ENCODE results near the gene TBC1D9B. TPM values are rescaled to one million over a fixed set of nuclear protein-coding genes. Genes with fewer than 3 reads are reported as not detected.

Gene TBC1D9B
- 52.3 to 68.8 TPM (median 65.7 TPM) in 5 replicates for total RNA-seq (2022; extraction: Qiagen RNA extraction; ENCODE audit: low read depth)

DNA sequence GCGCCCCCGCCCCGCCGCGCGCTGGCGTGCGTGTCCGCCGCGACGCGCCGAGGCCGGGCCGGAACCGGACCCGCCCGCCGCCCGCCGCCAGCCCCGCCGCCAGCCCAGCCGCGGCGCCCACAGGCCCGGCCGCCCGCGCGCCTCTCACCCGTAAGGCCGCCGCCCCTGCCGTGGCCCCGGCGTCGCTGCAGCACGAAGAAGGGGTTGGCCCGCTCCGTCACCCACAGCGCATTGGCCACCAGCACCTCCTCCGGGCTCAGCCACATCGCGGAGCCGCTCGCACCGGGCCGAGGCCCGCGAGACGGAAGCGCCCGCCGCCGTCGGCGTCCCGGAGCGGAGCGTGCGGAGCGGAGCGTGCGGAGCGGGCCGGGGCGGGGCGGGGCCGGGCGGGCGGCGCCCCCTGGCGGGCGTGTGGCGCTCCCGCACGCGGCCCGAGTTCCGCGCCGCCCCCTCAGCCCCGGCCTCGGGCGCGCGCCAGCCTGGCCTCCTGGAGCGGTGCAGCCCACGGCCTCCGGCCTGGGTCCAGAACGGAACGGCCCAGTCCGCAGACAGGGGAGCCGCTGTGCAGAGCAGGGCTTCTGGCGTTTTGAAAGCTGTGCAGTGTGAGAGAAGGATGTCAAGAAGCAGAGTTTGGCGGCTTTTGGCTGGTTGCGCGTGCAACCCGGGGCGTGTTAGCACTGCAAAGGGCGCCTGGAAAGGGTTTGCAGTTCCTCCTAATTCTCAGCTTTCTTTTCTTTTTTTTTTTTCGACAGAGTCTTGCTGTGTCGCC lies at the start of gene TBC1D9B:
Gene TBC1D9B, minus strand, starts transcription at position 342 of the 769 bp plus-strand sequence. Its CDS starts 76 bp downstream, at position 266.

DNA sequence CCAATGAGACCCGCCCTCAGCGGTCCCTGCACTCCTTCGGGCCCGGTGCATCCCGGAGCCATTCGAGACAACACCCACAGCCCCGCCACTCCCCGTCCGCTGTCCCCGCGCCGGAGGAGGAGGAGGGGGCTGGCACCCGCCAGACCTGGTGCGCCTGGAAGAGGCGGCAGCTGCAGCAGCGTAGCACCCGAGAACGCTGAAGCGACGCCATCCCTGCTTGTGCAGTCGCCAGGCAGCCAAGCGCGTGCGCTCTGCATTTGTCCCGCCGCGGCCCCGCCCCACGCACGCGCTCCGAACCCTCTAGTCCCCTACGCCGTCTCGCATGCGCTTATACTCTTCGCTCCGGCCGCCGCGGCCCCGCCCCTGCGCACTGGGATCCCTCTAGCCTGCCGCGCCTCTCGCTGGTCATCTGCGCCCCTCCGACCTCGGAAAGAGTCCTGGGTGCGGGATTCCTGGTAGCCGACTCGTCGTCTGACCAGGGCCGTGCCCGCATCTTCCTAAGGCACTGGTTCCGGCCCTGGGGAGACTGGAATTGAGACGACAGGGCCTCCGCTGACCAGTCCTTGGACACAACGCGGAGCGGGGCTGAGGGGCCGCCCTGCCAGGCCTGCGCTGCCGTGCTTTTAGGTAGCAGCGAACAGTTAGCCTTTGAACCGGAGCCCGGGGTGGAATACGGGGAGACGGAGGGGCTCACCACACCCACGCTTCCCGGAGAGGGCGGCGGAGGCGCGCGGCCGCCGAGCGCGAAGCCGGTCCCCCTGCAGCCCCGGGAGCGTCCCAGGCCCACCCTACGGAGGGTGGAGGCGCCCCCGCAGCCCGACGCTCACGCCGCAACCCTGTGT lies 48.9 kb downstream of the TBC1D9B start, which contains the start of gene MRNIP:
Gene MRNIP, minus strand, starts transcription at position 232 of the 842 bp plus-strand sequence. Its CDS starts 21 bp downstream, at position 211.

DNA sequence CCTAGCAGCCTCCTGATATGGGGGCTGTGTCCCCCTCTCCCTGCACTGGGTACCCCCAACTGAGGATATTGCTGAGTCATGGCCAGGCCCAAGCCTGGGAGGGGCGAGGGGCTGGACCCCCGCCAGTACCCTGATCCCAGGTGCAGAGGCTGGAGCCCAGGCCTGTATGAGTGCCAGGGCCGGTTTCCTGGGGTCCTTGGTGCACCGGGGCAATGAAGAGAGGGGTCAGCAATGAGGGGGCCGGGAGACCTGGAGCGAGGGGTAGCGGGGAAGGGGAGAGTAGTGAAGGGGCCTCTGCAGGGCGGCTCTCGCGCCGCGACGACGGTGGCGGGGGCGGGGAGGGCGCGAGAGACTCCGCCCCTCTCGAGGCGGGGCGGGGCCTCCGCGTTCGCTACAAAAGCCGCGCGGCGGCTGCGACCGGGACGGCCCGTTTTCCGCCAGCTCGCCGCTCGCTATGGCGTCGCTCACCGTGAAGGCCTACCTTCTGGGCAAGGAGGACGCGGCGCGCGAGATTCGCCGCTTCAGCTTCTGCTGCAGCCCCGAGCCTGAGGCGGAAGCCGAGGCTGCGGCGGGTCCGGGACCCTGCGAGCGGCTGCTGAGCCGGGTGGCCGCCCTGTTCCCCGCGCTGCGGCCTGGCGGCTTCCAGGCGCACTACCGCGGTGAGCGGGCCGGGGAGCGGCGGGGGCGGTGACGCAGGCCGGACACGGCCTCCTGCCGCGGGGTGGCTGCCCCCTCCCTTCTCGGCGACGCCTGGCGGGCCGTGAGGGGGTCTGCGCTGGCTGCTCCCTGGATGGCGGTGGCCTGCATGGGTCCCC lies 87.0 kb downstream of the TBC1D9B start, which contains the start of gene SQSTM1:
Gene SQSTM1, plus strand, starts transcription at position 423 of the 815 bp plus-strand sequence. Its CDS starts 32 bp downstream, at position 455.

Other genes starting within 250 kb of the TBC1D9B start
- not detected in 5 replicates for gene CBY3, start 226.9 kb downstream of the TBC1D9B start, total RNA-seq (2022; extraction: Qiagen RNA extraction; ENCODE audit: low read depth)
- gene CANX, start 208.9 kb downstream of the TBC1D9B start, total RNA-seq (2022; extraction: Qiagen RNA extraction; ENCODE audit: low read depth), result 323 to 373 TPM (median 352 TPM) in 5 replicates
- gene MAML1, start 175.1 kb downstream of the TBC1D9B start, total RNA-seq (2022; extraction: Qiagen RNA extraction; ENCODE audit: low read depth), result 15.6 to 20.4 TPM (median 18.1 TPM) in 5 replicates
- gene LTC4S, start 113.9 kb downstream of the TBC1D9B start, total RNA-seq (2022; extraction: Qiagen RNA extraction; ENCODE audit: low read depth), result 0.32 to 0.72 TPM (median 0.35 TPM) in 3 of 5 replicates, not detected in the others
- gene MGAT4B, start 101.0 kb downstream of the TBC1D9B start, total RNA-seq (2022; extraction: Qiagen RNA extraction; ENCODE audit: low read depth), result 180 to 221 TPM (median 207 TPM) in 5 replicates
- gene SQSTM1, start 87.0 kb downstream of the TBC1D9B start, total RNA-seq (2022; extraction: Qiagen RNA extraction; ENCODE audit: low read depth), result 870 to 1,460 TPM (median 931 TPM) in 5 replicates
- 15.8 to 22.9 TPM (median 20.0 TPM) in 5 replicates for gene MRNIP, start 49.1 kb downstream of the TBC1D9B start, total RNA-seq (2022; extraction: Qiagen RNA extraction; ENCODE audit: low read depth)
- 36.3 to 47.7 TPM (median 44.6 TPM) in 5 replicates for gene RNF130, start 163.9 kb upstream of the TBC1D9B start, total RNA-seq (2022; extraction: Qiagen RNA extraction; ENCODE audit: low read depth)